ENCODE results near the gene UBE3B.

Gene UBE3B

GRCh38 chr12:109551108-109551507 is 73.7 kb downstream of the UBE3B start:
- DNase-seq (ENCODE audit: low read depth, low spot score) = no peak

GRCh38 chr12:109552971-109553370 is 75.5 kb downstream of the UBE3B start:
- DNase-seq (ENCODE audit: low read depth, low spot score) = no peak

- no peak for DNase-seq (ENCODE audit: low read depth, low spot score)
Observed at GRCh38 chr12:109553483-109553882, 76.0 kb downstream of the UBE3B start.

GRCh38 chr12:109553906-109554500 is 76.6 kb downstream of the UBE3B start:
- DNase-seq (ENCODE audit: low read depth, low spot score) = no peak

- DNase-seq (ENCODE audit: low read depth, low spot score) = no peak
Observed at GRCh38 chr12:109554761-109555160, 77.3 kb downstream of the UBE3B start.

GRCh38 chr12:109555431-109556315 is 78.2 kb downstream of the UBE3B start:
- DNase-seq (ENCODE audit: low read depth, low spot score) = no peak

- no peak for DNase-seq (ENCODE audit: low read depth, low spot score)
Observed at GRCh38 chr12:109557200-109557599, 79.8 kb downstream of the UBE3B start.

GRCh38 chr12:109557805-109558204 is 80.4 kb downstream of the UBE3B start:
- DNase-seq (ENCODE audit: low read depth, low spot score) = no peak

- no peak for DNase-seq (ENCODE audit: low read depth, low spot score)
Observed at GRCh38 chr12:109558374-109559199, 81.2 kb downstream of the UBE3B start.

GRCh38 chr12:109559200-109559505 is 81.7 kb downstream of the UBE3B start:
- no peak for DNase-seq (ENCODE audit: low read depth, low spot score)

- DNase-seq (ENCODE audit: low read depth, low spot score) = no peak
Observed at GRCh38 chr12:109559601-109560000, 82.2 kb downstream of the UBE3B start.

GRCh38 chr12:109560867-109561710 is 83.7 kb downstream of the UBE3B start:
- DNase-seq (ENCODE audit: low read depth, low spot score) = no peak

GRCh38 chr12:109561711-109562030 is 84.2 kb downstream of the UBE3B start:
- DNase-seq (ENCODE audit: low read depth, low spot score) = no peak

GRCh38 chr12:109562871-109563270 is 85.4 kb downstream of the UBE3B start:
- no peak for DNase-seq (ENCODE audit: low read depth, low spot score)

GRCh38 chr12:109563291-109564284 is 86.2 kb downstream of the UBE3B start:
- no peak for DNase-seq (ENCODE audit: low read depth, low spot score)

- no peak for DNase-seq (ENCODE audit: low read depth, low spot score)
Observed at GRCh38 chr12:109566424-109566823, 89.0 kb downstream of the UBE3B start.

- no peak for DNase-seq (ENCODE audit: low read depth, low spot score)
Observed at GRCh38 chr12:109567296-109567695, 89.9 kb downstream of the UBE3B start.

- no peak for DNase-seq (ENCODE audit: low read depth, low spot score)
Observed at GRCh38 chr12:109567967-109568366, 90.5 kb downstream of the UBE3B start.

GRCh38 chr12:109568486-109568885 is 91.1 kb downstream of the UBE3B start:
- DNase-seq (ENCODE audit: low read depth, low spot score) = no peak

GRCh38 chr12:109571773-109572505 is 94.5 kb downstream of the UBE3B start:
- DNase-seq (ENCODE audit: low read depth, low spot score) = no peak

Measured in activated CD4-positive, CD25-positive, alpha-beta regulatory T cell treated with anti-CD3 and anti-CD28 coated beads, Interleukin-2, amount 50 U/mL, for 16 hours (primary cell).